GM20000 (cell line): ENCODE data around the gene KLHL40.
A peak's percentile ranks its signal among the peaks of the same experiment; 100 is the strongest.

Source experiments
- DNase-seq: peaks from one replicate; pipeline ENCODE4 v3.0.0; 2012; ENCODE audit warnings: low spot score
- TF ChIP-seq, protein P1 (sequence below): IDR thresholded peaks from 2 replicates; pipeline ENCODE4 v1.5.1; 2012; ENCODE audit warnings: mild to moderate bottlenecking, control low read depth; ENCODE audit errors: extremely low read depth, missing control alignments

Gene KLHL40

DNA sequence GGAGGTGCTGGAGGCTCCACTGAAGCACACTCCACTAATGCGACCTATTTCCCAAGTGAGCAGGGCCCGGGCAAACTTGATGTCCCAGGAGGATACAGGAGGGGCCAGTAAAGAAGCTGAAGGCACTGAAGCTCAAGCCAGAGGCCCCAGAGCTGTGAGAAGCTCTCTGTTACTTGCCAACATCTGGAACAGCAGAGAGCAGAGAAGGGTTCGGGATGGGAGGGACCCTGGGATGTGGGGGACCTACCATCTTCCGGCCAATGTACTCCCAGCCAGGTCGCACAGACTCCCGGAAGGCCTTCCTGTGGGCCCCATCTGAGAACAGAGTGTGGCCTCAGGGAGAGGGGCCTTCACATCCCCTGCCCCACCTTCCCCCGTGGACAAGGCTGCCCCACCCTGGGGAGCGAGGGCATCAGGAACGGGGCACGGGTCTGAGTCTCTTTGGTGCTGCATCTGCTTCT is 14.2 kb downstream of the KLHL40 start:
- TF ChIP-seq, protein P1, sequence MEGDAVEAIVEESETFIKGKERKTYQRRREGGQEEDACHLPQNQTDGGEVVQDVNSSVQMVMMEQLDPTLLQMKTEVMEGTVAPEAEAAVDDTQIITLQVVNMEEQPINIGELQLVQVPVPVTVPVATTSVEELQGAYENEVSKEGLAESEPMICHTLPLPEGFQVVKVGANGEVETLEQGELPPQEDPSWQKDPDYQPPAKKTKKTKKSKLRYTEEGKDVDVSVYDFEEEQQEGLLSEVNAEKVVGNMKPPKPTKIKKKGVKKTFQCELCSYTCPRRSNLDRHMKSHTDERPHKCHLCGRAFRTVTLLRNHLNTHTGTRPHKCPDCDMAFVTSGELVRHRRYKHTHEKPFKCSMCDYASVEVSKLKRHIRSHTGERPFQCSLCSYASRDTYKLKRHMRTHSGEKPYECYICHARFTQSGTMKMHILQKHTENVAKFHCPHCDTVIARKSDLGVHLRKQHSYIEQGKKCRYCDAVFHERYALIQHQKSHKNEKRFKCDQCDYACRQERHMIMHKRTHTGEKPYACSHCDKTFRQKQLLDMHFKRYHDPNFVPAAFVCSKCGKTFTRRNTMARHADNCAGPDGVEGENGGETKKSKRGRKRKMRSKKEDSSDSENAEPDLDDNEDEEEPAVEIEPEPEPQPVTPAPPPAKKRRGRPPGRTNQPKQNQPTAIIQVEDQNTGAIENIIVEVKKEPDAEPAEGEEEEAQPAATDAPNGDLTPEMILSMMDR = no peak

DNA sequence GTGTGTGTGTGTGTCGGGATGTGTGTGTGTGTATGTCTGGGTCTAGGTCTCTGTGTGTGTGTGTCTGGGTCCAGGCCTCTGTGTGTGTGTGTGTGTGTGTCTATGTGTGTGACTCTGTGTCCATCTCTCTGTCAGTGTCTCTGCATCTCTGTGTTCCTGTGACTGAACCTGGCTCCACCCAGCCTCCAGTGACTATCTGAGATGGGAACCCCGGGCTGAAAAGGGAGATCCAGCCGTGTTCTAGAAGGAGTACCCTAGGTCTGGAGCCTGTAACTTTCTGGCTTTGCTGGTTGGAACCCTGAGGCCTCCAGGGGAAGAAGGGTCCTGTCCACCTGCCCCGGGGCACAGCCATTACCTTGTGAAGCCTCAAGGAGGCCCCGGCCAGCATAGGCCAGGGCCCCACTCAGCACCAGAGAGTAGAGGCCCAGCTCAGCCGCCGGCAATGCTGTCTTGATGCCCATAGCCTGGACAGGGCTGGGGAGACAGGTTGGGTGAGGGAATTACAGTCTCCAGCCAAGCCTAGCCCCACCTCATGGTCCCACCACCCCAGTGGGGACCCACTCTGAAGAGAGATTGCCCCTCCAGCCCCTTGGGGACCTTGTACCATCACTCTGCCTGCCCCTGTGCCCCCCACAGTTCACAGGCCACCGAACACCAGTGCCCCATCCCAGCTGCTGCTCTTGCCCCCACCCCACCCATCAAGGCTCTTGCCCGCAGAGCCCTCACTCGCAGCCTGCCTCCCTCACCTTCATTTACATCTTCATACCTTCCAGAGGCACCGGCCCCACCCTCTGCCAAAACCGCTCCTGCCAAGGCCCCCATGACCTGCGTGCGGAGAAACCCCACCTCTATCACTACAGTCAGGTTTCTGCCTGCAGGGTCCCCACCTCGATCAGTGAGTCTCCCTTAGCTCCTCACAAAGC is 15.3 kb downstream of the KLHL40 start:
- no peak for DNase-seq
- TF ChIP-seq, protein P1 = no peak

More for the DNA sequence above, 14.2 kb downstream of the KLHL40 start:
- DNase-seq = no peak

DNA sequence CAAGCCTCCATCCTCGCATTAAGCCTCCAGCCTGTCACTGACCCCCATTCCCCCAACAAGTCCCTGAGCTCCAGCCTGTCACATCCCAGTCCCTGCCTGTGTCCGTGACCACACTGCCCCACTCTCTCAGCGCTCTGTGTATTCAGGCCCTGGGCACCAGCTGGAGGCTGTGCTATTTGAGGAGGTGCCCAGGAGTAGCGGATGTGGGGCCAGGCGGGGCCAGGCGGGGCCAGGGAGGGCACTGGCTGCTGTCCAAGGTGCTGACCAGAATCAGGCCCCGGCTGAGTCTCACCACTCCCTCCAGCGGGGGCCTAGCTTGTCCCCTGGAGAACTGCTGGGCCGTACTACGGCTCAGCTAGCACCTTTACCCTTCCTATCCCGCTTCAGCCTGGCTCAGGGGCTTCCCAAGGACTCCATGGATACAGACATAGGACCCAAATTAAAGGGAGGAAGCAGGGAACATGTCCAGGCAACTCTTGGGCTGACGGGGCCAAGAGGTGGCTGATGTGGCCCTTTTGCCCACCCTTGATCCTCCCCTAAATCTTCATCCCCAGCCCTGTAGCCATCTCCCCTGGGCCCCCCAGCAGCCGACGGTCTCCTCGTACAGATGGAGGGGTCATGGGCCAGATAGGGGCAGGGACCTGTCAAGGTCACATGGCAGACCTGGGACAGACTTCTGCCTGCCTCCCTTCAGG is 16.2 kb downstream of the KLHL40 start:
- DNase-seq = peak; percentile 76
- TF ChIP-seq, protein P1 = no peak

DNA sequence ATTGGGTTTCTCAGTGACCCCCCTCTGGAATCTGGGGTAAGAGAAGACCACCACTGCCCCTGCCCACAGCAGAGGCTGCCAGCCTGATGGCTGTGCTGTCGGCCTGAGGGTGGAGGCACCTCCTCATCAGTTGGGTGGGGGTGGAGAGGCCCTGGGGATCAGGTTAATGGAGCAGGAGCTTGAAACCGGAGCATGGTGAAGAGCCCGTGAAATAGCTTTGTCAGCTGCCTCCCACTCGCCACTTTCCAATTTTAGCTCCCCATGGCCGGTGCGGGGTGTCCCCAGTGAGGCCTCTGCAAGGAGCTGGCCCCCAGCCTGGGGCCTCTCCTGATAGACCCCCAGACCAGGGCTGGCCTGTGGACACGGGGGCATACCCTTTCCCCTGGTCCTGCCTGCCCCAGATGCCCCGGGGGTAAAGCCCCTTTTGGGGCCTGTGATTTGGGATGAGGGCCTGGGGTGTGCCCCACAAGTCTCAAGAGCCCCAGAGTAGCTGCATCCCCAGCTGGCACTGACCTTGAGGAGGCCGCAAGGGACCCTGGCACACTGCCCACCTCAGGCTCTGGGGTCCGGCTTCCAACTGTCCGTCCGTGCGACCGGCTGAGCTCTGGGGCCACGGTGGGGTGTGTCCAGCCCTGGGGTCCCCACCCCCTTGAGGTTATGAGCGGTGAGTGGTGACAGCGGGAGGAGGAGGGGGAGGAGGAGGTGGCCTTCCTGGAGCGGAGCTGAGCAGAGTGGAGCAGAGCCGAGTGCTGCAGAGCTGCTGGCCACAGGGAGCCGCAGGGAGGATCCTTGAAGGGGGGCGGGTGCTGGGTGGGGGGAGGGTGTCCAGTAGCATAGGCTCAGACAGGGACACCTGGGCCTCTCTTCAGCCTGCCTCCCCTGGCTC is 17.0 kb downstream of the KLHL40 start, which contains the start of gene HHATL:
Gene HHATL (minus strand): TSS at position 733 of the 886 bp plus-strand sequence. CDS start 1,972 bp downstream, outside the sequence.
- no peak for DNase-seq
- TF ChIP-seq, protein P1 = no peak

DNA sequence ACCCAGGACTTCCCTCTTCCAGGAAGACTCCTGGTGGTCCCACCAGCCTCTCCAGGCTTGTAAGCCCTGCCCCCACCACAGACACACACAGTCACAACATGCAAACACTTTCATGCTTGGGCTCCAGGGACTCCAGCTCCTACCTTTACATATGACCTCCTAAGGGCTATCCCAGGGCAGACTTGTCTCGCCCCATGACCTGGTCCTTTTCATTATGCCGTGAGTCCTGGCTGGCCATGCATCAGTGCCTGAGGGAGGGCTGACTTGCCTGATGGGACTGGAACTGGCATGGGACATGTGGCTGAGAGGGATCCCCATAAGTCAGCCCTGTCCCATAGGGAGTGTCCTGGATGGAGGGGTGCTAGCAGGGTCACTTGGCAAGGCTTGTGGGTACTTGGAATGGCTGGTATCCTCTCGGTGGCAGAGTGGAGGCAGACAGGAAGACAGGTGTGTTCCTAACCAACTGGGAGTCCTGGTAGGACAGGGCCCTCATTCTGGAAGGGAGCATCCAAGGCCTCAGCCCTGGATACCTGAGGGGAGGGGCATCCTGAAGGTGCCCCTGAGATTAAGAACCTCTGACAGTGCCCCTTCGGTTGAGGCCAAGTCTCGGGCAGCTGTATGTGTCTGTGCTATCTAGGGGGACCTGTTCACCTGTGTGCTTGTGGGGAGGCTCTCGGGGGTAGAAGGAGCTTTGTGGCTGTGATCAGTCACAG is 17.8 kb downstream of the KLHL40 start:
- no peak for DNase-seq
- TF ChIP-seq, protein P1 = no peak

DNA sequence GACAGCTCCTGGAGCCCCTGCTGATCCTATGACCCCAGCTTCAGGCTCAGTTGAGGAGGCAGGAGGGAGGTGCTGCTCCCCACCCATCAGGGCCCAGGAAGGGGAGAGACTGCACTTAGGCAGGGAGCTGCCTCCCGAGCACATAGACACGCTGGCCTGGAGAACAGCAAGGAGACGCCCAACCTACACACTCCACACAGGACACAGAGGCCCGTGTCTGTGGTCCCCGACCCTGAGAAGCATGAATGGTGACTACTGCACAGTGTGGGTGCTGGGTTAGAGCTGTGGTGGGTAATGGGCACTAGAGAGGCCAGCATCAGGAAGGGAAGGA is 18.3 kb downstream of the KLHL40 start:
- TF ChIP-seq, protein P1 = no peak
- DNase-seq = no peak
